ENCODE data around the gene MTHFD2. TPM values are rescaled to one million over a fixed set of nuclear protein-coding genes. Genes with fewer than 3 reads are reported as not detected.
A peak's percentile ranks its signal among the peaks of the same experiment; 100 is the strongest.

MTHFD2 gene
- total RNA-seq, 1 experiment from 2014 or later, result 205 TPM

DNA sequence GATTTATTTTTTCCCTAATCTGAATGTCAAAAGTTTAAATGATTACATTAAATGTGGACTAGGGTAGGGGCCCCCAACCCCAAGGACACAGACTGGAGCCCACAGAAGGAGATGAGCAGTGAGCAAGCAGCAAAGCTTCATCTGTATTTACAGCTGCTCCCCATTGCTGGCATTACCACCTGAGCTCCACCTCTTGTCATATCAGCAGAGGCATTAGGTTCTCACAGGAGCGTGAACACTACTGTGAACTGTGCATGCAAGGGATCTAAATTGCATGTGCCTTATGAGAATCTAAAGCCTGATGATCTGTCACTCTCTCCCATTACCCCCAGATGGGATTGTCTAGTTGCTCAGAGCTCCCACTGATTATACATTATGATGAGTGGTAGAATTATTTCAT lies 23.5 kb upstream of the MTHFD2 start:
- Mint-ChIP-seq H3K4me1 (ENCODE audit: low read depth, unreplicated experiment) (peaks cover 16% of the 10 kb centered on the region), H3K4me3 (ENCODE audit: low read depth, unreplicated experiment) (no peak overlapping the region), H3K27me3 (ENCODE audit: unreplicated experiment) (no peaks in the 10 kb centered on the region), H3K36me3 (ENCODE audit: insufficient read depth, unreplicated experiment) (peaks cover 76% of the 10 kb centered on the region), H3K9me3 (ENCODE audit: low read depth, unreplicated experiment) (no peaks in the 10 kb centered on the region), H3K27ac (ENCODE audit: unreplicated experiment) (no peak overlapping the region)
- intact Hi-C loops (cut with micrococcal nuclease; ENCODE audit: unreplicated experiment), result no loop called here
- DNase-seq, result no peak
- BruUV-seq (replicated peaks), result no TSS peak
- CTCF ChIA-PET, result interaction anchor here (0.6 kb wide), 1 partner anchor 19 kb away, joined by 3 read pairs; no protein-coding TSS in a partner anchor
- TF ChIP-seq, protein P1, sequence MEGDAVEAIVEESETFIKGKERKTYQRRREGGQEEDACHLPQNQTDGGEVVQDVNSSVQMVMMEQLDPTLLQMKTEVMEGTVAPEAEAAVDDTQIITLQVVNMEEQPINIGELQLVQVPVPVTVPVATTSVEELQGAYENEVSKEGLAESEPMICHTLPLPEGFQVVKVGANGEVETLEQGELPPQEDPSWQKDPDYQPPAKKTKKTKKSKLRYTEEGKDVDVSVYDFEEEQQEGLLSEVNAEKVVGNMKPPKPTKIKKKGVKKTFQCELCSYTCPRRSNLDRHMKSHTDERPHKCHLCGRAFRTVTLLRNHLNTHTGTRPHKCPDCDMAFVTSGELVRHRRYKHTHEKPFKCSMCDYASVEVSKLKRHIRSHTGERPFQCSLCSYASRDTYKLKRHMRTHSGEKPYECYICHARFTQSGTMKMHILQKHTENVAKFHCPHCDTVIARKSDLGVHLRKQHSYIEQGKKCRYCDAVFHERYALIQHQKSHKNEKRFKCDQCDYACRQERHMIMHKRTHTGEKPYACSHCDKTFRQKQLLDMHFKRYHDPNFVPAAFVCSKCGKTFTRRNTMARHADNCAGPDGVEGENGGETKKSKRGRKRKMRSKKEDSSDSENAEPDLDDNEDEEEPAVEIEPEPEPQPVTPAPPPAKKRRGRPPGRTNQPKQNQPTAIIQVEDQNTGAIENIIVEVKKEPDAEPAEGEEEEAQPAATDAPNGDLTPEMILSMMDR (IDR thresholded peaks at IDR 0.05; ENCODE audit: unreplicated experiment), result no peak

DNA sequence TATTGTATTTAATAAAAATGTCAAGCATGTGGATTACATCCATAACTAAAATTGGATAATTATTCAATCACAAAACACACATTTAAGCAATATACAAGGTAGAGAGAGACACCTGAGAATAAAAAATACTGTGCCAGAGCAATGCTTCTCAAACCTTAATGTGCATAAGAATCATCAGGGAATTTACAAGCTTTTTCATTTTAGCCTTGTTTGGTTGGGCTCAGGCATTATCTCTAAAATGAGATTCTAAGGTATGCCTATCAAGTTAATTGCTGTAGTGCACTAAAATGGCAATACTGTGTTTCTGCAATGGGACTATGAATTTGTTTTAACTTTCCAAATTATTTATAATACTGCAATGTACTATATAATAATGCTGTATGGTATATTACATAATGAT lies 20.7 kb upstream of the MTHFD2 start:
- no TSS peak for BruUV-seq (replicated peaks)
- CTCF ChIA-PET, result interaction anchor here (1.2 to 2.1 kb wide), 2 partner anchors 10 to 31 kb away, joined by 3 to 7 read pairs; partner anchors contain the start of gene BOLA3
- Mint-ChIP-seq H3K9me3 (ENCODE audit: low read depth, unreplicated experiment) (no peaks in the 10 kb centered on the region), H3K27me3 (ENCODE audit: unreplicated experiment) (no peaks in the 10 kb centered on the region), H3K4me3 (ENCODE audit: low read depth, unreplicated experiment) (peak overlapping the region; percentile 84), H3K4me1 (ENCODE audit: low read depth, unreplicated experiment) (peaks cover 16% of the 10 kb centered on the region), H3K36me3 (ENCODE audit: insufficient read depth, unreplicated experiment) (peaks cover 50% of the 10 kb centered on the region), H3K27ac (ENCODE audit: unreplicated experiment) (no peak overlapping the region)
- TF ChIP-seq, protein P1 (IDR thresholded peaks at IDR 0.05; ENCODE audit: unreplicated experiment), result no peak
- DNase-seq, result no peak
- intact Hi-C loops (cut with micrococcal nuclease; ENCODE audit: unreplicated experiment), result loop anchor here (1.0 kb wide), 1 partner anchor 21 kb away; the partner anchor contains the start of gene MTHFD2

DNA sequence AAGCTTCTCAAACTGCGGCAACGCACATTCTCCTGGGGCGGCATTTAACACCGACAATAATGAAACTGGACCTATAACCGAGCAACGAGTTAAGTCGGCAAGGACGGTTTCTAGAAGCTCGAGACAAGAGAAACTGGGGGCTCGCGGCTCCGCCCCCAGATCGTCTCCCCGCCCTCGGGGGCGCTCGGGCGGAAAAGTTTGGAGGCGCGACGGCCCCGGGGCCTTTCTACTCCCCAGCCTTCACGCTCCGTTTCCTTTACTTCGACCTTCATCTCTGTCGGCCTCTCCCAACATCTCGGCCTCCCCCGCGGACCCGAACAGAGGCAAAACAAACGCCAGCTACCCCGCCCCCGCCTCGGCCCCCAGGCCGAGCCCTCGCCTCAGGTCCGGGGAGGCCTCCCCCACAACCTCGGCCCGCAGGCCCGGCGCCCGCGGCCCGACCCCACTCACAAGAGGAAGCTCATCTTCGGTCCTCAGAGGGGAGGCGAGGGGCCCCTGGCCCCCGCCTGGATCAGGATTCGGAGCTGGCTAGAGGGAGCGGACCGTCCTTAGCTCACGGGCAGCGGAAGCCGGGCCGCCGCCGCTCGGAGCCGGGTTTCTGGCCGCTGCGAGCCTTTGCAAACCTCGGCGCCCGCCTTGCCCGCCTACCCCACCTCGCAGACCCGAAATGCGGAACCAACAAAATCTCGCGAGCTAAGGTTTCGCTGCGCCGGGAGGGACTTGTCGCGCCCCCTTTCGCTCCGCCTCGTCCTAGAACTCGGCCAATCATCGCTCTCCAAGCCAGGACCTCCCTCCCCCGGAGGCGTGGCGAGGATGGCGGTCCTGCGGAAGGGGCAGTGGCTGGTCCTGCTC lies 20.0 kb upstream of the MTHFD2 start, which contains the start of gene MOB1A:
Gene MOB1A, minus strand, starts transcription at position 669 of the 852 bp plus-strand sequence. Its CDS starts 205 bp downstream, at position 464.
- DNase-seq, result peak; percentile 99
- CTCF ChIA-PET, result interaction anchor here (1.0 to 2.1 kb wide), 4 partner anchors 10 to 31 kb away, joined by 3 to 12 read pairs (median 5); partner anchors contain the start of genes BOLA3 and MTHFD2
- TF ChIP-seq, protein P1 (IDR thresholded peaks at IDR 0.05; ENCODE audit: unreplicated experiment), result no peak
- peak within 1 kb of the TSS; percentile 36 for H3K27ac Mint-ChIP-seq (ENCODE audit: unreplicated experiment)
- H3K9me3 Mint-ChIP-seq (ENCODE audit: low read depth, unreplicated experiment), result no peaks in the 10 kb centered on the region
- H3K4me1 Mint-ChIP-seq (ENCODE audit: low read depth, unreplicated experiment), result peaks cover 16% of the 10 kb centered on the region
- H3K27me3 Mint-ChIP-seq (ENCODE audit: unreplicated experiment), result peaks cover 2% of the 10 kb centered on the region
- intact Hi-C loops (cut with micrococcal nuclease; ENCODE audit: unreplicated experiment), result loop anchor here (1.0 kb wide), 1 partner anchor 20 kb away; the partner anchor contains the start of gene MTHFD2
- peak within 1 kb of the TSS; percentile 84 for H3K4me3 Mint-ChIP-seq (ENCODE audit: low read depth, unreplicated experiment)
- H3K36me3 Mint-ChIP-seq (ENCODE audit: insufficient read depth, unreplicated experiment), result peaks cover 49% of the 10 kb centered on the region
- no TSS peak for BruUV-seq (replicated peaks)

DNA sequence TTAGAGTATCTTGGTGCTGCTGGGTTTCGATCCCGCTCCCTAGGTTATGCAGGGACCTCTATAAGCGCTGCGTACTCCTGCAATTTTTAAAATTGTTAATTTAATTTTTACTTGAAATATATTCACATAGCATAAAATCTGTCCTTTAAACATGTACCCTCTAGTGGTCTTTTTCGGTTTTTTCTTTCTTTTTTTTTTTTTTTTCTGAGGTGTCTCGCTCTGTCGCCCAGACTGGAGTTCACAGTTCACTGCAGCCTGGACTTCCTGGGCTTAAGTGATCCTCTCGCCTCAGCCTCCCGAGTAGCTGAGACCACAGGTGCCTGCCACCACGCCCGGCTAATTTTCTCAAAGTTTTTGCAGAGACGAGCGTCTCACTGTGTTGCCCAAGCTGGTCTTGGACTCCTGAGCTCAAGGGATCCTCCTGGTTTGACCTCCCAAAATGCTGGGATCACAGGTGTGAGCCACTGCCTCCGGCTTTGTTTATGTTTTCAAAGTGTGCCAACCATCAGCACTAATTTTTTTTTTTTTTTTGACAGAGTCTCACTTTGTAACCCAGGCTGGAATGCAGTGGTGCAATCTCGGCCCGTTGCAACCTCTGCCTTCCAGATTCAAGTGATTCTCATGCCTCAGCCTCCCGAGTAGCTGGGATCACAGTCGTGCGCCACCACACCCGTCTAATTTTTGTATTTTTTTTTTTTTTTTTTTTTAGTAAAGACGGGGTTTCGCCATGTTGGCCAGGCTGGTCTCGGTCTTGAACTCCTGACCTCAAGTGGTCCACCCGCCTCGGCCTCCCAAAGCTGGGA lies 19.2 kb upstream of the MTHFD2 start:
- H3K27me3 Mint-ChIP-seq (ENCODE audit: unreplicated experiment), result peaks cover 10% of the 10 kb centered on the region
- TF ChIP-seq, protein P1 (IDR thresholded peaks at IDR 0.05; ENCODE audit: unreplicated experiment), result peak; percentile 24
- peak overlapping the region; percentile 36 for H3K27ac Mint-ChIP-seq (ENCODE audit: unreplicated experiment)
- peak overlapping the region; percentile 84 for H3K4me3 Mint-ChIP-seq (ENCODE audit: low read depth, unreplicated experiment)
- no TSS peak for BruUV-seq (replicated peaks)
- H3K4me1 Mint-ChIP-seq (ENCODE audit: low read depth, unreplicated experiment), result peaks cover 16% of the 10 kb centered on the region
- intact Hi-C loops (cut with micrococcal nuclease; ENCODE audit: unreplicated experiment), result no loop called here
- no peak for DNase-seq
- CTCF ChIA-PET, result interaction anchor here (0.6 to 2.1 kb wide), 5 partner anchors 11 to 428 kb away, joined by 3 to 12 read pairs (median 5); partner anchors contain the start of genes BOLA3 and MTHFD2
- peaks cover 42% of the 10 kb centered on the region for H3K36me3 Mint-ChIP-seq (ENCODE audit: insufficient read depth, unreplicated experiment)
- no peaks in the 10 kb centered on the region for H3K9me3 Mint-ChIP-seq (ENCODE audit: low read depth, unreplicated experiment)
